Cardiac fibroblast (primary cell): Measurements from ENCODE around the gene IFT74.

Experiments used
- DNase-seq, 2 donors: peaks; one replicate each; pipeline versions ENCODE4 v3.0.0 to v3.0.0-alpha.2; 2010; ENCODE audit warnings: low read depth in 2 of 2
- H3K4me3 ChIP-seq, 2 donors: replicated peaks in 1 of 2; 1 replicate in 1 of 2; 2 replicates in 1 of 2; pipeline ENCODE4 v1.5.1; 2011; ENCODE audit warnings: low read depth in 2 of 2, low read length in 2 of 2, mild to moderate bottlenecking in 2 of 2, moderate library complexity in 1 of 2
- CTCF ChIP-seq: IDR thresholded peaks from one replicate; pipeline ENCODE4 v1.5.1; 2011; ENCODE audit warnings: low read depth, mild to moderate bottlenecking, low read length, inconsistent platforms

Gene IFT74

DNA sequence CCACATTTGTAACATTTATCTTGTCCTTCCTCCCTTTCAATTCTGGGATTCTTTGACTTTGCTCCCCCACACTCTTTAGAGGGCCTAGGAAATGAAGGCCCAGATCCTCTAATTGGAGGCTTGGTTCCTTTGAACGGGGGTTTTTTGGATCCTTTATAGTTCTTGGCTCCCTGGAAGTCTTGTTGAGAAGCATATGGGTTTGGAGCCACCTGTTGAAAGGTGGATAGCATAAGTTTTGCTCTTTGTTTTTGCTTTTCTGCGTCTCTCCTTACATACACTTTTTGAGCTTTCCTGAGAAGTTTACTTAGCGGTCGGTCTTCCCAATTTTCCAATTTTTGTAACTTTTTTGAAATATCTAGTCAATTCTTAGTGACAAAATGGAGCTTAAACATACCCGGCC, 17.8 kb downstream of the IFT74 start:
- DNase-seq, result no peak
- TF ChIP-seq CTCF, result no peak
- H3K4me3 ChIP-seq, result no peak overlapping the region

- TF ChIP-seq CTCF, result no peak
- no peak overlapping the region for H3K4me3 ChIP-seq
- no peak for DNase-seq
Measured at GRCh38 chr9:26974927-26975326, 18.7 kb downstream of the IFT74 start.

GRCh38 chr9:26975728-26976707, 19.8 kb downstream of the IFT74 start:
- peak; percentile 57 to 72 for DNase-seq
- H3K4me3 ChIP-seq, result no peak overlapping the region
- peak; percentile 68 for TF ChIP-seq CTCF

DNA sequence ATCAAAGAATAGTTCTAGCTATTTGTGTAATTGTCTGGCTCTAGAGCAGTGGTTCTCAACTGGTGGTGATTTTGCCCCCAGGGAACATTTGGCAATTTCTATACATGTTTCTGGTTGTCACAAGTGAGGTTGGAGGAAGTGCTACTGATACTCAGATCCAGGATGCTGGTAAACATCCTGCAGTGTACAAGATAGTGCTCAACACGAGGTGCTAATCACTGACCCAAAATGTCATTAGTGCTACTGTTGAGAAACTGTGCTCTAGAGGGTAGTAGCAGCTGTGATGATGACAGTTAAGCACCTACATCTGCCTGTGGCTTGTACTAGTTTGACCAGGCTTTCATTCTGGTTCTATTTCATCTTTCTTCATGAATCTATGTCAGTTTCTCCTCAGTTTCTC, 27.1 kb downstream of the IFT74 start:
- TF ChIP-seq CTCF, result no peak

GRCh38 chr9:26995810-26996209, 39.6 kb downstream of the IFT74 start:
- TF ChIP-seq CTCF, result no peak
- no peak overlapping the region for H3K4me3 ChIP-seq
- DNase-seq, result no peak

More for the DNA sequence above, 27.1 kb downstream of the IFT74 start:
- no peak overlapping the region for H3K4me3 ChIP-seq
- DNase-seq, result no peak

- no peak for DNase-seq
- no peak overlapping the region for H3K4me3 ChIP-seq
- TF ChIP-seq CTCF, result no peak
Measured at GRCh38 chr9:27003426-27004077, 47.3 kb downstream of the IFT74 start.
